Peyer's patch (tissue), 4 donors: ENCODE measurements around the gene SRCIN1. TPM values are rescaled to one million over a fixed set of nuclear protein-coding genes. Genes with fewer than 3 reads are reported as not detected.

Source experiments
- DNase-seq, 3 donors: peaks; one replicate each; pipeline ENCODE4 v3.0.0-alpha.2; 2017 to 2019
- H3K27ac ChIP-seq, 4 donors: fragments of 200-600 bp; sonication (generic); one replicate each; pipeline ENCODE4 v1.5.1; 2016 to 2019
- H3K27me3 ChIP-seq, 2 donors: fragments of 200-600 bp; sonication (generic); one replicate each; pipeline ENCODE4 v1.5.1; 2019
- H3K36me3 ChIP-seq, 3 donors: fragments of 200-600 bp; sonication (generic); one replicate each; pipeline ENCODE4 v1.5.1; 2016 to 2019
- H3K4me1 ChIP-seq, 4 donors: fragments of 200-600 bp; sonication (generic); one replicate each; pipeline ENCODE4 v1.5.1; 2016 to 2019
- H3K4me3 ChIP-seq, 4 donors: fragments of 200-600 bp; sonication (generic); 1 replicate in 3 of 4; 2 replicates in 1 of 4; pipeline ENCODE4 v1.5.1; 2016 to 2019; ENCODE audit warnings: mild to moderate bottlenecking in 1 of 4
- H3K9me3 ChIP-seq, 4 donors: fragments of 200-600 bp; sonication (generic); one replicate each; pipeline ENCODE4 v1.5.1; 2016 to 2019; ENCODE audit warnings: mild to moderate bottlenecking in 1 of 4
- CTCF ChIP-seq, 6 experiments: fragments of 450-650 bp in 4 of 6; fragments of 200-600 bp in 2 of 6; sonication (generic) in 1 of 6; IDR thresholded peaks; one replicate each; pipeline ENCODE4 v1.5.1; 2017 to 2019; ENCODE audit warnings: antibody characterized with exemption in 6 of 6, mild to moderate bottlenecking in 3 of 6, moderate library complexity in 1 of 6
- POLR2A ChIP-seq, 2 donors: fragments of 450-650 bp; IDR thresholded peaks; one replicate each; pipeline ENCODE4 v1.5.1; 2017; ENCODE audit warnings: antibody characterized with exemption in 2 of 2, mild to moderate bottlenecking in 2 of 2, moderate library complexity in 2 of 2
- total RNA-seq, 4 donors: library from RNA; depleted of rRNA; stranded (reverse); fragments of >200 nt; gene quantifications; one replicate each; pipeline ENCODE4 v1.1.0, GENCODE V29; 2016

SRCIN1 gene
- total RNA-seq, 4 donors from 2014 or later: 3.2 to 10.6 (median 8.4) TPM

DNA sequence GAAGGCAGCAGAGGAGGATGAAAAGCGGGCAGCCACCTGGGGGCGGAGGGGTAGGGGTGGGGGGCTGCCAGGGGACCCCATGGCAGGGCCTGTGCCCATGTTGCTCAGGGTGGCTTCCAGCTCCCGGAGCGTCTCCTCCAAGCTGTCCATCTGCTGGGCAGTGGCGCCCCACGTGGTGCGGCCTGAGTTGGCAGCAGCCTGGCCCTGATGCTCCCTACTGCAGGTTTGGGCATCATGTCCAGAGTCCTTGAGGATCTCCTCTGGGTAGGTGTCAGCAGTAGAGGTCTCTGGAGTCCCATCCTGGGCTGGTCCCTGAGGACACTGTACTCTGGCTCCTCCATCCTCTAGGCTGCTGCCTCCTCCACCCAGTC, 60.9 kb downstream of the SRCIN1 start:
- no peaks in the 10 kb centered on the region for H3K9me3 ChIP-seq
- H3K4me3 ChIP-seq: no peak overlapping the region
- no peak for DNase-seq
- no peaks in the 10 kb centered on the region for H3K4me1 ChIP-seq
- no peaks in the 10 kb centered on the region for H3K27me3 ChIP-seq
- H3K27ac ChIP-seq: no peak overlapping the region
- H3K36me3 ChIP-seq: no peaks in the 10 kb centered on the region
- TF ChIP-seq POLR2A (IDR thresholded peaks at IDR 0.05): no peak
- TF ChIP-seq CTCF (IDR thresholded peaks at IDR 0.05): no peak

- Histone ChIP-seq H3K9me3 (no peaks in the 10 kb centered on the region), H3K4me1 (no peaks in the 10 kb centered on the region), H3K27ac (no peak overlapping the region), H3K27me3 (no peaks in the 10 kb centered on the region), H3K36me3 (no peaks in the 10 kb centered on the region), H3K4me3 (no peak overlapping the region)
- TF ChIP-seq POLR2A (IDR thresholded peaks at IDR 0.05) (no peak), CTCF (IDR thresholded peaks at IDR 0.05) (no peak)
- DNase-seq: peak in 1 of 3 donors; percentile 30
These were observed 61.4 kb downstream of the SRCIN1 start for GRCh38 chr17:38544175-38544838.

DNA sequence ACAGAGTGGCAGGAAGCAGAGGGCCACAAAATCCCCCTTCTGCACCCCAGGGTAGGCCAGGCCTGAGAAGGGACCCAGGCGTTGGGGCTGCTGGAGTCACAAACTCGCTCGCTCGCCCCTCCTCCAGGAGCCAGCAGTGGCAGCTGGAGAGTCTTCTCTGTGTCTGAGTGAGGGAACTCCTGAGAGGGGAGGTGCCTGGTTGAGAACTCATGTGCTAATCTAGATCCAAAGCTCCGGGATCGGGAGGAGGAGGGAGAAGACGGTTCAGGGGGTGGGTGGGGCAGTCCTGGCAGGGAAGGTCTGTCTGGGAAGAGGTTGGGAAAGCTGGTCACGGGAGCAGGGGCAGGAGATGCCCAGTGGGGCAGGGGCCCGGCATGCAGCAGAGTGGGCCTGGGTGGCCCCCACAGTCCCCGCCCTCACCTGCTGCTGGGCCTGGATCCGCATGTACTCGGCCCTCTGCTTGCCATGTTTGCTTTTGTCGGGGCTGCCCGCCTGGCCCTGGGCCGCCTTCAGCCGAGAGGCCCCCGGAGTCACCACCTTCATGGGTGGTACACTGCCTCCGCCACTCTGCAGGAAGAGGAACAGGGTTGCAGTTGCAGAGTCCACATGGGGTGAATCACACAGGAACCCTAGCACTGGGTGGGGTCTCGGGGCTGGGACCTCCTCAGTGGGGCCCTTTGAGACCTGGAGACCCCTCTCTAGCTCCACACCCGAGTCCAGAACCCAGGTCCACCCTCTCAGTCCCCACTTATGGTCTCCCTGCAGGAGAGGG, 62.2 kb downstream of the SRCIN1 start:
- Histone ChIP-seq H3K27me3 (no peaks in the 10 kb centered on the region), H3K4me1 (no peaks in the 10 kb centered on the region), H3K36me3 (no peaks in the 10 kb centered on the region), H3K9me3 (no peaks in the 10 kb centered on the region), H3K27ac (no peak overlapping the region), H3K4me3 (no peak overlapping the region)
- TF ChIP-seq POLR2A (IDR thresholded peaks at IDR 0.05): no peak
- TF ChIP-seq CTCF (IDR thresholded peaks at IDR 0.05): no peak
- peak in 1 of 3 donors; percentile 39 for DNase-seq

DNA sequence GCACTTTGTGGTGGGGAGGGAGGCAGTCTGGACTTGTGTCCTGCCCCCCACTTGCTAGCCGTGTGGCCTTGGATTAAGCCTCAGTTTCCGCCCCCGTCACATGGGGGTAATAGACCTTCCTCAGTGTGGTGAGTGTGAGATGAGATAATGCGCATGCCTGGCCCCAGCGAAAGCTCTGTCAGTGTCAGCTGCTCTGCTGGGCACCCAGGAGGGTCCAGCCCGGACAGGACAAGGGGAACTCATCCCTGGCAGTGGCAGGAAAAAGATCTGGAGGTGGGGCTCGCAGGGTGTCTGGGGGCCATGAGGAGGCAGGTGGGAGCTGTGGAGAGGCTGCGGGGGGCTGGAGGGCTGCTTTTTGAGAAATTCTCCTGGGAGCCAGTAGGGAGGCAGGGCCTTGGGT, 63.5 kb downstream of the SRCIN1 start:
- no peak overlapping the region for H3K27ac ChIP-seq
- no peaks in the 10 kb centered on the region for H3K4me1 ChIP-seq
- no peak overlapping the region for H3K4me3 ChIP-seq
- TF ChIP-seq CTCF (IDR thresholded peaks at IDR 0.05) (no peak), POLR2A (IDR thresholded peaks at IDR 0.05) (no peak)
- DNase-seq: peak in 1 of 3 donors; percentile 40
- no peaks in the 10 kb centered on the region for H3K36me3 ChIP-seq
- no peaks in the 10 kb centered on the region for H3K27me3 ChIP-seq
- H3K9me3 ChIP-seq: no peaks in the 10 kb centered on the region

- no peaks in the 10 kb centered on the region for H3K36me3 ChIP-seq
- H3K27ac ChIP-seq: no peak overlapping the region
- TF ChIP-seq CTCF (IDR thresholded peaks at IDR 0.05): no peak
- H3K9me3 ChIP-seq: no peaks in the 10 kb centered on the region
- no peaks in the 10 kb centered on the region for H3K27me3 ChIP-seq
- H3K4me3 ChIP-seq: no peak overlapping the region
- no peak for DNase-seq
- no peaks in the 10 kb centered on the region for H3K4me1 ChIP-seq
These were observed 64.5 kb downstream of the SRCIN1 start for GRCh38 chr17:38541281-38541680.
